ENCODE measurements around the gene SGO2. TPM values are rescaled to one million over a fixed set of nuclear protein-coding genes. Genes with fewer than 3 reads are reported as not detected.
"Not testable (repeated sequence)": the region's sequence is repeated elsewhere in the genome, so short reads cannot be mapped to it uniquely, and the experiment has no call there.

The SGO2 gene
- total and polyA plus RNA-seq, 4 experiments from 2014 or later = 1.7 to 4.8 (median 3.4) TPM

DNA sequence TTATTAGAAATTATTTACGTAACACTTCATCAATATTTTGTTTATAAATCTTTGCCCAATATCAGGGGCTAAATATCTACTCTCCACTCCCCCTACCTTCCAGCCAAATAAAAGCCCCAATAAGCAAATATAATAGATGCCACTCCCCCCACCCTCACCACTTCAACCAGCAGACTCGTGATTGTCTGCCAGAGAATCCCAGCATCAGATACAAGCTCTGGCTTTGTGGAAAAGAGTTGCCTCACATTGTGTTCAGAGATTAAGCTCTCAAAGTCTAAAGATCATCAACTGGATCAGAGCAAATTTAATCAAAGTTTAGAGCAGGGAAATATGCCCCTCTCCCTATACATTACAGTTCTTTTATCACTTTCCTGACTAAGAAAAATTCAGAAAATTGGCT is 99.3 kb downstream of the SGO2 start:
- H3K27ac Mint-ChIP-seq = no peak overlapping the region
- POLR2A ChIA-PET (ENCODE audit: partially characterized antibody) = no interaction called here
- H3K36me3 ChIP-seq (ENCODE audit: insufficient read depth, low read length) = no peaks in the 10 kb centered on the region

DNA sequence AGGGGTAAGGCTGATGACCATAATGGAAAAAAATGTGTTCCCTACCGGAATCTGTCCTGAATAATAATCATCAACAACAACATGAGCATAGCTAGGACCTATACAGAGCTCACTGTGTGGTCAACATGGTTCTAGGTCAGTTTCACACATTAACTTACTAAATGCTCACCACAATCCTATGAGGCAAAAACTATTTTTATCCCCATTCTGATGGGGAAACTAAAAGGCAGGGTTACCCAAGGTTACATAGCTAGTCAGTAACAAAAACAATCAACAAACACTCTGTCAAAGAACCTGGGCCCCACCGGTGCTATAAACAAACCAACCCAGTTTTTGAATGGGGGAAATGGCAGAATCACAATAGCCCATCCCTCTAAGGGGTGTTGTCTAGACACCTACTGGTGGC is 100.0 kb downstream of the SGO2 start:
- no peak for DNase-seq
- no peaks in the 10 kb centered on the region for H3K27me3 ChIP-seq (ENCODE audit: insufficient read depth, low read length)
- H3K27ac ChIP-seq (ENCODE audit: low read depth, low read length) = no peak overlapping the region
- H3K36me3 ChIP-seq (ENCODE audit: insufficient read depth, low read length) = no peaks in the 10 kb centered on the region
- intact Hi-C loops (cut with micrococcal nuclease) = no loop called here
- H3K9me3 ChIP-seq (ENCODE audit: control insufficient read depth in 1 of 2, low read length in 2 of 2) = no peaks in the 10 kb centered on the region
- no peaks in the 10 kb centered on the region for H3K36me3 Mint-ChIP-seq
- H3K4me1 ChIP-seq (ENCODE audit: insufficient read depth, low read length) = no peaks in the 10 kb centered on the region
- H3K27ac Mint-ChIP-seq = no peak overlapping the region
- ChIA-PET CTCF (ENCODE audit: partially characterized antibody) (no interaction called here), POLR2A (ENCODE audit: partially characterized antibody) (no interaction called here)
- H3K9me3 Mint-ChIP-seq = no peaks in the 10 kb centered on the region
- no peak overlapping the region for H3K4me3 Mint-ChIP-seq
- peaks cover 20 to 22% of the 10 kb centered on the region in 2 donors for H3K27me3 Mint-ChIP-seq
- no peak overlapping the region for H3K4me3 ChIP-seq (ENCODE audit: low read length in 2 of 2)
- H3K4me1 Mint-ChIP-seq = no peaks in the 10 kb centered on the region

More for the DNA sequence above, 99.3 kb downstream of the SGO2 start:
- CTCF ChIA-PET (ENCODE audit: partially characterized antibody) = no interaction called here
- Histone ChIP-seq H3K27me3 (ENCODE audit: insufficient read depth, low read length) (no peaks in the 10 kb centered on the region), H3K27ac (ENCODE audit: low read depth, low read length) (no peak overlapping the region), H3K9me3 (ENCODE audit: control insufficient read depth in 1 of 2, low read length in 2 of 2) (no peaks in the 10 kb centered on the region), H3K4me3 (ENCODE audit: low read length in 2 of 2) (no peak overlapping the region), H3K4me1 (ENCODE audit: insufficient read depth, low read length) (no peaks in the 10 kb centered on the region)
- H3K4me1 Mint-ChIP-seq = no peaks in the 10 kb centered on the region
- no peaks in the 10 kb centered on the region for H3K9me3 Mint-ChIP-seq
- H3K4me3 Mint-ChIP-seq = no peak overlapping the region
- no peaks in the 10 kb centered on the region for H3K36me3 Mint-ChIP-seq
- H3K27me3 Mint-ChIP-seq = peaks cover 20 to 22% of the 10 kb centered on the region in 2 donors
- no peak for DNase-seq
- intact Hi-C loops (cut with micrococcal nuclease) = no loop called here

DNA sequence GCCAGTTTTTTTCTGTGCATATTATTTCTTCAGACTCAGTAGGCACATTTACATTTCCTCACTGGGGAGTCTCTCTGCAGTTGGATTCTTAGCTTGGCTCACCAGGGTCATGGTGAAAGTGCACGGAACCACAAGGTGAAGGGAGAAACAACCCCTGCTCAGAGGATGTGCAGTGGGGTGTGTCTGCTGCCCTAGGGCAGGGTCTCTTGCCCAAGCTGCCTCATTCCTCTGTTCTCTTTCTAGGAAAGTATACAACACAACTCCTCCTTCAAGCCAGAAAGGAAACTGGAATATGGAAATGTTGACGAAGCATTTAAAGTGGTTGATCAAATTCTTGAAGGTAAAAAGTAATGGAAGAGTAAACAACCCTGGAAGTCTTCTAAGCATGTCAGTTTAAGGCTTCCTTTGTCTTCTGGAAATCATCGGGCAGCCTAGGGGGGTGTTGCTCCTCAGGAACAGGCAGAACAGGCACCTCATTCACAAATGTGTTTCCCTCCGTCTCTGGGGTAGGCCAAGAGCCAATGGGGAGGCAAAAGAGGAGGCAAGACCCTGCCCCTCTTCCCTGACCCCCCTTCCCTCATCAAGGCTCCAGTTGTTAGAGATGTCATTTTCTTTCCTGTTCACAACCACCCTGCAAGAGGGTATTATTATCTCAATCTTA is 101.2 kb downstream of the SGO2 start:
- CTCF ChIA-PET (ENCODE audit: partially characterized antibody) = no interaction called here
- no peak overlapping the region for H3K27ac Mint-ChIP-seq
- H3K4me3 ChIP-seq (ENCODE audit: low read length in 2 of 2) = no peak overlapping the region
- H3K9me3 ChIP-seq (ENCODE audit: control insufficient read depth in 1 of 2, low read length in 2 of 2) = no peaks in the 10 kb centered on the region
- DNase-seq = no peak
- H3K4me3 Mint-ChIP-seq = no peak overlapping the region
- H3K27me3 ChIP-seq (ENCODE audit: insufficient read depth, low read length) = no peaks in the 10 kb centered on the region
- H3K27ac ChIP-seq (ENCODE audit: low read depth, low read length) = no peak overlapping the region
- POLR2A ChIA-PET (ENCODE audit: partially characterized antibody) = no interaction called here
- no peaks in the 10 kb centered on the region for H3K9me3 Mint-ChIP-seq
- no peaks in the 10 kb centered on the region for H3K4me1 ChIP-seq (ENCODE audit: insufficient read depth, low read length)
- intact Hi-C loops (cut with micrococcal nuclease) = no loop called here
- no peaks in the 10 kb centered on the region for H3K36me3 ChIP-seq (ENCODE audit: insufficient read depth, low read length)
- peaks cover 21 to 22% of the 10 kb centered on the region in 2 donors for H3K27me3 Mint-ChIP-seq
- no peaks in the 10 kb centered on the region for H3K36me3 Mint-ChIP-seq
- H3K4me1 Mint-ChIP-seq = no peaks in the 10 kb centered on the region

DNA sequence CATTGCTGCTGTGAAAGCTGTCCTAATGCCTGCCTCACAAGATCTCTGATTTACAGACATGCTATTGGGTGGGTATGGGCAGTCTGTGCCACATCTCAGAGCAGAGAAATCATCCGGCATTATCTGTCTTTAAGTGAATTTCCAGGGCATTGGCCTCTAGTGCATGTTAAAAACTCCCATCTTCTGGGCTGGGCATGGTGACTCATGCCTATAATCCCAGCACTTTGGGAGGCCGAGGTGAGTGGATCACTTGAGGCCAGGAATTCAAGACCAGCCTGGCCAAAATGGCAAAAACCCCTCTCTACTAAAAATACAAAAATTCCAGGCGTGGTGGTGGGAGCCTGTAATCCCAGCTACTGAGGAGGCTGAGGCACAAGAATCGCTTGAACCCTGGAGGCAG is 102.5 kb downstream of the SGO2 start:
- H3K9me3 Mint-ChIP-seq; H3K27ac Mint-ChIP-seq; H3K4me3 Mint-ChIP-seq; POLR2A ChIA-PET (ENCODE audit: partially characterized antibody); H3K4me3 ChIP-seq (ENCODE audit: low read length in 2 of 2); H3K4me1 ChIP-seq (ENCODE audit: insufficient read depth, low read length); H3K27ac ChIP-seq (ENCODE audit: low read depth, low read length); H3K9me3 ChIP-seq (ENCODE audit: control insufficient read depth in 1 of 2, low read length in 2 of 2); CTCF ChIA-PET (ENCODE audit: partially characterized antibody); DNase-seq; H3K36me3 ChIP-seq (ENCODE audit: insufficient read depth, low read length); H3K36me3 Mint-ChIP-seq; intact Hi-C loops (cut with micrococcal nuclease); H3K27me3 ChIP-seq (ENCODE audit: insufficient read depth, low read length); H3K4me1 Mint-ChIP-seq: not testable (repeated sequence)
- H3K27me3 Mint-ChIP-seq = peaks cover 15 to 17% of the 10 kb centered on the region in 2 donors

DNA sequence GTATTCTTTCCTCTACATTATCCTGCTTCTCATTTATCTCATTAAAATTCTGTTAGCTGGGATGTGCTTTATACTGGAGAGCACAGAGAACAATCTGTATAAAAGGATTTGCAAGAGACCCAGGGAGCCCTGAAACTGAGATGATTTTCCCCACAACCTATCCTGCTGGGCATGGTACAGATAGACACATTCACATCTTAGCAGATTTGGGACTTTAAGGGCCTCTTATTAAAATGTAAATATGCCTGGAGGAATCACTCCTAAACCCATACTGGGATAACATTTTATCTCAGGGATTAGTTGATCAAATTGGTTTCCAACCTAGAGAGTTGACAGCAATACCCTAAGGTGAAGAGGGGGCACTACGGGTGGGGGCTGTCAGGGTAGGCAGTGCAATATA is 105.3 kb downstream of the SGO2 start:
- Histone ChIP-seq H3K9me3 (ENCODE audit: control insufficient read depth in 1 of 2, low read length in 2 of 2) (no peaks in the 10 kb centered on the region), H3K4me3 (ENCODE audit: low read length in 2 of 2) (no peak overlapping the region), H3K27me3 (ENCODE audit: insufficient read depth, low read length) (no peaks in the 10 kb centered on the region), H3K36me3 (ENCODE audit: insufficient read depth, low read length) (no peaks in the 10 kb centered on the region), H3K27ac (ENCODE audit: low read depth, low read length) (no peak overlapping the region), H3K4me1 (ENCODE audit: insufficient read depth, low read length) (no peaks in the 10 kb centered on the region)
- Mint-ChIP-seq H3K27ac (no peak overlapping the region), H3K4me3 (no peak overlapping the region), H3K27me3 (peaks cover 14 to 25% of the 10 kb centered on the region in 2 donors), H3K4me1 (no peaks in the 10 kb centered on the region), H3K9me3 (peaks cover 0 to 16% (median 5%) of the 10 kb centered on the region in 8 donors), H3K36me3 (peaks cover 0 to 4% of the 10 kb centered on the region in 2 donors)
- no peak for DNase-seq
- ChIA-PET POLR2A (ENCODE audit: partially characterized antibody) (no interaction called here), CTCF (ENCODE audit: partially characterized antibody) (no interaction called here)
- intact Hi-C loops (cut with micrococcal nuclease) = no loop called here

Other genes starting within 250 kb of the SGO2 start
- 1 to 10 TPM; 5.9 to 6.6 TPM for gene SPATS2L, start 219.5 kb upstream of the SGO2 start, total RNA-seq
- gene SPATS2L, start 219.5 kb upstream of the SGO2 start, polyA plus RNA-seq = 1 to 10 TPM; 5.2 to 6.1 TPM
- 10 to 100 TPM; 19.2 to 21.1 TPM for gene KCTD18, start 16.1 kb upstream of the SGO2 start, total RNA-seq
- gene KCTD18, start 16.1 kb upstream of the SGO2 start, polyA plus RNA-seq = 10 to 100 TPM; 14.0 to 15.6 TPM
- gene AOX1, start 59.8 kb downstream of the SGO2 start, total RNA-seq = not detected
- not detected for gene AOX1, start 59.8 kb downstream of the SGO2 start, polyA plus RNA-seq

All from CD4-positive, alpha-beta memory T cell (primary cell).